GM23338 (cell line): ENCODE measurements around the gene LRP1B. TPM values are rescaled to one million over a fixed set of nuclear protein-coding genes. Genes with fewer than 3 reads are reported as not detected.

Experiments used
- ATAC-seq: fragments of 200-7000 bp; cut with Tn5 transposase; 3 replicates; pipeline ENCODE4 v1.9.1; 2020
- DNase-seq: peaks from one replicate; pipeline ENCODE4 v3.0.0-alpha.2; 2015; ENCODE audit warnings: low spot score
- H2AFZ ChIP-seq: fragments of 200-600 bp; sonication (generic); 2 replicates; pipeline ENCODE4 v1.8.0; 2016; ENCODE audit warnings: antibody characterized with exemption, mild to moderate bottlenecking, moderate library complexity
- H3F3A ChIP-seq: fragments of 200-600 bp; sonication (generic); replicated peaks from 2 replicates; pipeline ENCODE4 v1.8.0; 2017; ENCODE audit warnings: antibody characterized with exemption, mixed run types, low read depth
- H3K27ac ChIP-seq: fragments of 200-600 bp; sonication (generic); 2 replicates; pipeline ENCODE4 v1.6.1; 2016; ENCODE audit warnings: low read depth
- H3K27me3 ChIP-seq: fragments of 200-600 bp; sonication (generic); 2 replicates; pipeline ENCODE4 v1.8.0; 2016; ENCODE audit warnings: mild to moderate bottlenecking, mixed run types, moderate library complexity; ENCODE audit not compliant: insufficient read depth
- H3K36me3 ChIP-seq: fragments of 200-600 bp; sonication (generic); 2 replicates; pipeline ENCODE4 v1.8.0; 2016; ENCODE audit warnings: mild to moderate bottlenecking; ENCODE audit not compliant: insufficient read depth
- H3K4me1 ChIP-seq: fragments of 200-600 bp; sonication (generic); 2 replicates; pipeline ENCODE4 v1.8.0; 2016; ENCODE audit warnings: mild to moderate bottlenecking, moderate library complexity; ENCODE audit not compliant: insufficient read depth
- H3K4me2 ChIP-seq: fragments of 200-600 bp; sonication (generic); 2 replicates; pipeline ENCODE4 v1.7.1; 2017; ENCODE audit warnings: mixed run types
- H3K4me3 ChIP-seq: fragments of 200-600 bp; sonication (generic); 2 replicates; pipeline ENCODE4 v1.6.1; 2016; ENCODE audit warnings: mixed run types
- H3K79me2 ChIP-seq: fragments of 200-600 bp; sonication (generic); replicated peaks from 2 replicates; pipeline ENCODE4 v1.8.0; 2017; ENCODE audit warnings: mild to moderate bottlenecking; ENCODE audit not compliant: insufficient read depth
- H3K9me2 ChIP-seq: fragments of 200-600 bp; sonication (generic); 2 replicates; pipeline ENCODE4 v1.8.0; 2017; ENCODE audit not compliant: insufficient read depth
- H4K20me1 ChIP-seq: fragments of 200-600 bp; sonication (generic); replicated peaks from 2 replicates; pipeline ENCODE4 v1.8.0; 2017; ENCODE audit warnings: mild to moderate bottlenecking; ENCODE audit not compliant: insufficient read depth
- H3K27ac Mint-ChIP-seq: 2 replicates; pipeline ENCODE4 v1.8.0; 2020; ENCODE audit warnings: inconsistent platforms, mild to moderate bottlenecking, moderate library complexity, mixed read lengths
- H3K27me3 Mint-ChIP-seq: 3 replicates; pipeline ENCODE4 v1.8.0; 2022; ENCODE audit warnings: low read depth, mild to moderate bottlenecking, moderate library complexity, mixed read lengths, inconsistent platforms; ENCODE audit not compliant: insufficient read depth, poor library complexity
- H3K36me3 Mint-ChIP-seq: 3 replicates; pipeline ENCODE4 v1.8.0; 2021; ENCODE audit warnings: low read depth, mild to moderate bottlenecking, inconsistent platforms, moderate library complexity, mixed read lengths
- H3K4me1 Mint-ChIP-seq: 3 replicates; pipeline ENCODE4 v1.8.0; 2020; ENCODE audit warnings: mild to moderate bottlenecking, inconsistent platforms, mixed read lengths
- H3K4me3 Mint-ChIP-seq: 3 replicates; pipeline ENCODE4 v1.8.0; 2021; ENCODE audit warnings: moderate library complexity, mild to moderate bottlenecking, inconsistent platforms, mixed read lengths
- H3K9me3 Mint-ChIP-seq: 3 replicates; pipeline ENCODE4 v1.8.0; 2020; ENCODE audit warnings: moderate library complexity, mild to moderate bottlenecking, inconsistent platforms, mixed read lengths
- EZH2phosphoT487 ChIP-seq: fragments of 200-600 bp; sonication (generic); IDR thresholded peaks from one replicate; pipeline ENCODE4 v1.8.1; 2018; ENCODE audit warnings: antibody characterized with exemption; ENCODE audit not compliant: unreplicated experiment
- JUNB ChIP-seq: IDR thresholded peaks from one replicate; pipeline ENCODE4 v1.6.1; 2016; ENCODE audit warnings: antibody characterized with exemption; ENCODE audit not compliant: unreplicated experiment
- polyA plus RNA-seq: library from polyadenylated mRNA; unstranded; fragments of >200 nt; fragmentation: Nextera tagmentation; extraction: Ambion mirVana; gene quantifications from 2 replicates; pipeline ENCODE4 v1.2.1, GENCODE V29; 2016
- total RNA-seq: library from RNA; depleted of rRNA; stranded (reverse); fragments of >200 nt; shearing (Covaris generic); gene quantifications from 2 replicates; pipeline ENCODE4 v1.2.3, GENCODE V29; 2014
- TF ChIP-seq, protein P1 (sequence below): fragments of 250-450 bp; sonication (Bioruptor Pico); IDR thresholded peaks from 2 replicates; pipeline ENCODE4 v1.5.0; 2020; ENCODE audit warnings: mild to moderate bottlenecking, moderate library complexity
- TF ChIP-seq, protein P2 (sequence below): IDR thresholded peaks from one replicate; pipeline ENCODE4 v1.6.1; 2018; ENCODE audit warnings: antibody characterized with exemption; ENCODE audit not compliant: unreplicated experiment
- TF ChIP-seq, protein P3 (sequence below), 2 experiments: fragments of 200-600 bp in 1 of 2; sonication (generic) in 1 of 2; conservative IDR thresholded peaks; 2 replicates each; pipeline versions ENCODE4 v1.5.1 to v1.6.1; 2016 to 2017; ENCODE audit warnings: antibody characterized with exemption in 2 of 2, low read depth in 2 of 2, mild to moderate bottlenecking in 2 of 2, moderate library complexity in 1 of 2

Gene LRP1B
- total and polyA plus RNA-seq, 2 experiments from 2014 or later = 0.15 to 0.97 TPM

DNA sequence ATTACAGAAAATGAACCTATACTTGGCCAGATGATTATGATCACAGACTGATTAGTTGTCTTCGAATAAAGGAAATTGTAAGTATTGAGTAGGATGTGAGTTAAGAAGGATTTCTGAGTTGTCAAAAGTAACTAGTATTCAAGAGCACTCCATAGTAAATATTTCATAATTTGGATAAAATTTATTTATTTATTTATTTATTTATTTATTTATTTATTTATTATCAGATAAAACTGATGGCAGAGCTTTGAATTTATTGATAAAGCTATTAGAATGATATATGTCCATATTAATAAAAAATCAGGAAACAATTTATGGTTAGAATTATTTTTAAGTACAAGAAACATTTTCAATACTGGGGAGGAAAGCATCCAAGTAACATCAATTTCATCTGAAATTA is 1634.1 kb downstream of the LRP1B start (continued):
- TF ChIP-seq, protein P1, sequence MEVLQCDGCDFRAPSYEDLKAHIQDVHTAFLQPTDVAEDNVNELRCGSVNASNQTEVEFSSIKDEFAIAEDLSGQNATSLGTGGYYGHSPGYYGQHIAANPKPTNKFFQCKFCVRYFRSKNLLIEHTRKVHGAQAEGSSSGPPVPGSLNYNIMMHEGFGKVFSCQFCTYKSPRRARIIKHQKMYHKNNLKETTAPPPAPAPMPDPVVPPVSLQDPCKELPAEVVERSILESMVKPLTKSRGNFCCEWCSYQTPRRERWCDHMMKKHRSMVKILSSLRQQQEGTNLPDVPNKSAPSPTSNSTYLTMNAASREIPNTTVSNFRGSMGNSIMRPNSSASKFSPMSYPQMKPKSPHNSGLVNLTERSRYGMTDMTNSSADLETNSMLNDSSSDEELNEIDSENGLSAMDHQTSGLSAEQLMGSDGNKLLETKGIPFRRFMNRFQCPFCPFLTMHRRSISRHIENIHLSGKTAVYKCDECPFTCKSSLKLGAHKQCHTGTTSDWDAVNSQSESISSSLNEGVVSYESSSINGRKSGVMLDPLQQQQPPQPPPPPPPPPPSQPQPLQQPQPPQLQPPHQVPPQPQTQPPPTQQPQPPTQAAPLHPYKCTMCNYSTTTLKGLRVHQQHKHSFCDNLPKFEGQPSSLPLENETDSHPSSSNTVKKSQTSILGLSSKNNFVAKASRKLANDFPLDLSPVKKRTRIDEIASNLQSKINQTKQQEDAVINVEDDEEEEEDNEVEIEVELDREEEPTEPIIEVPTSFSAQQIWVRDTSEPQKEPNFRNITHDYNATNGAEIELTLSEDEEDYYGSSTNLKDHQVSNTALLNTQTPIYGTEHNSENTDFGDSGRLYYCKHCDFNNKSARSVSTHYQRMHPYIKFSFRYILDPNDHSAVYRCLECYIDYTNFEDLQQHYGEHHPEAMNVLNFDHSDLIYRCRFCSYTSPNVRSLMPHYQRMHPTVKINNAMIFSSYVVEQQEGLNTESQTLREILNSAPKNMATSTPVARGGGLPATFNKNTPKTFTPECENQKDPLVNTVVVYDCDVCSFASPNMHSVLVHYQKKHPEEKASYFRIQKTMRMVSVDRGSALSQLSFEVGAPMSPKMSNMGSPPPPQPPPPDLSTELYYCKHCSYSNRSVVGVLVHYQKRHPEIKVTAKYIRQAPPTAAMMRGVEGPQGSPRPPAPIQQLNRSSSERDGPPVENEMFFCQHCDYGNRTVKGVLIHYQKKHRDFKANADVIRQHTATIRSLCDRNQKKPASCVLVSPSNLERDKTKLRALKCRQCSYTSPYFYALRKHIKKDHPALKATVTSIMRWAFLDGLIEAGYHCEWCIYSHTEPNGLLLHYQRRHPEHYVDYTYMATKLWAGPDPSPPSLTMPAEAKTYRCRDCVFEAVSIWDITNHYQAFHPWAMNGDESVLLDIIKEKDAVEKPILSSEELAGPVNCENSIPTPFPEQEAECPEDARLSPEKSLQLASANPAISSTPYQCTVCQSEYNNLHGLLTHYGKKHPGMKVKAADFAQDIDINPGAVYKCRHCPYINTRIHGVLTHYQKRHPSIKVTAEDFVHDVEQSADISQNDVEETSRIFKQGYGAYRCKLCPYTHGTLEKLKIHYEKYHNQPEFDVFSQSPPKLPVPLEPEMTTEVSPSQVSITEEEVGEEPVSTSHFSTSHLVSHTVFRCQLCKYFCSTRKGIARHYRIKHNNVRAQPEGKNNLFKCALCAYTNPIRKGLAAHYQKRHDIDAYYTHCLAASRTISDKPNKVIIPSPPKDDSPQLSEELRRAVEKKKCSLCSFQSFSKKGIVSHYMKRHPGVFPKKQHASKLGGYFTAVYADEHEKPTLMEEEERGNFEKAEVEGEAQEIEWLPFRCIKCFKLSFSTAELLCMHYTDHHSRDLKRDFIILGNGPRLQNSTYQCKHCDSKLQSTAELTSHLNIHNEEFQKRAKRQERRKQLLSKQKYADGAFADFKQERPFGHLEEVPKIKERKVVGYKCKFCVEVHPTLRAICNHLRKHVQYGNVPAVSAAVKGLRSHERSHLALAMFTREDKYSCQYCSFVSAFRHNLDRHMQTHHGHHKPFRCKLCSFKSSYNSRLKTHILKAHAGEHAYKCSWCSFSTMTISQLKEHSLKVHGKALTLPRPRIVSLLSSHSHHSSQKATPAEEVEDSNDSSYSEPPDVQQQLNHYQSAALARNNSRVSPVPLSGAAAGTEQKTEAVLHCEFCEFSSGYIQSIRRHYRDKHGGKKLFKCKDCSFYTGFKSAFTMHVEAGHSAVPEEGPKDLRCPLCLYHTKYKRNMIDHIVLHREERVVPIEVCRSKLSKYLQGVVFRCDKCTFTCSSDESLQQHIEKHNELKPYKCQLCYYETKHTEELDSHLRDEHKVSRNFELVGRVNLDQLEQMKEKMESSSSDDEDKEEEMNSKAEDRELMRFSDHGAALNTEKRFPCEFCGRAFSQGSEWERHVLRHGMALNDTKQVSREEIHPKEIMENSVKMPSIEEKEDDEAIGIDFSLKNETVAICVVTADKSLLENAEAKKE (CRISPR knock-in tag) = no peak
- no peak for TF ChIP-seq JUNB
- TF ChIP-seq, protein P2, sequence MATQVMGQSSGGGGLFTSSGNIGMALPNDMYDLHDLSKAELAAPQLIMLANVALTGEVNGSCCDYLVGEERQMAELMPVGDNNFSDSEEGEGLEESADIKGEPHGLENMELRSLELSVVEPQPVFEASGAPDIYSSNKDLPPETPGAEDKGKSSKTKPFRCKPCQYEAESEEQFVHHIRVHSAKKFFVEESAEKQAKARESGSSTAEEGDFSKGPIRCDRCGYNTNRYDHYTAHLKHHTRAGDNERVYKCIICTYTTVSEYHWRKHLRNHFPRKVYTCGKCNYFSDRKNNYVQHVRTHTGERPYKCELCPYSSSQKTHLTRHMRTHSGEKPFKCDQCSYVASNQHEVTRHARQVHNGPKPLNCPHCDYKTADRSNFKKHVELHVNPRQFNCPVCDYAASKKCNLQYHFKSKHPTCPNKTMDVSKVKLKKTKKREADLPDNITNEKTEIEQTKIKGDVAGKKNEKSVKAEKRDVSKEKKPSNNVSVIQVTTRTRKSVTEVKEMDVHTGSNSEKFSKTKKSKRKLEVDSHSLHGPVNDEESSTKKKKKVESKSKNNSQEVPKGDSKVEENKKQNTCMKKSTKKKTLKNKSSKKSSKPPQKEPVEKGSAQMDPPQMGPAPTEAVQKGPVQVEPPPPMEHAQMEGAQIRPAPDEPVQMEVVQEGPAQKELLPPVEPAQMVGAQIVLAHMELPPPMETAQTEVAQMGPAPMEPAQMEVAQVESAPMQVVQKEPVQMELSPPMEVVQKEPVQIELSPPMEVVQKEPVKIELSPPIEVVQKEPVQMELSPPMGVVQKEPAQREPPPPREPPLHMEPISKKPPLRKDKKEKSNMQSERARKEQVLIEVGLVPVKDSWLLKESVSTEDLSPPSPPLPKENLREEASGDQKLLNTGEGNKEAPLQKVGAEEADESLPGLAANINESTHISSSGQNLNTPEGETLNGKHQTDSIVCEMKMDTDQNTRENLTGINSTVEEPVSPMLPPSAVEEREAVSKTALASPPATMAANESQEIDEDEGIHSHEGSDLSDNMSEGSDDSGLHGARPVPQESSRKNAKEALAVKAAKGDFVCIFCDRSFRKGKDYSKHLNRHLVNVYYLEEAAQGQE = no peak

DNA sequence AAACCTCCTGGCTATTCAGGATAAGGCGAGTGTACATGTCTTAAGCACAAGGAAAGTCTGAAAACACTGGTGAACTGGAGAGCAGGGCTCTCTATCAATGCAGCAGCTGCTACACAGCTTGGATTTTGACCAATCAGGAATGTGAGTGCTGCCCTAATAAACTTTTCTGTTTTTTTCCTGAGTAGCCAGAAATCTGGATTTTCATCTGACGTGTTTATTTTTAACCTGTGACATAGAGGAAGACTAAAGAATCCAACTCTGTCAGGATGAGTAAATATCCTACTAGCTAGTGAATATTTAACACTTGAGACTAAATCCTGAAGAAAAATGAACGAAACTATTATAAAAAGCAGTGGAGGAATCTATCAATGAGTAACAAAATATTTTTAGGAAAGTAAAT is 1638.9 kb downstream of the LRP1B start:
- Histone ChIP-seq H3K9me2 (no peaks in the 10 kb centered on the region), H3F3A (no peaks in the 10 kb centered on the region), H3K27me3 (no peaks in the 10 kb centered on the region), H3K4me3 (no peak overlapping the region), H4K20me1 (no peaks in the 10 kb centered on the region), H3K4me2 (no peak overlapping the region), H3K79me2 (no peaks in the 10 kb centered on the region), H3K4me1 (0 out of 2 replicates have a peak, but pooled peaks cover 6% of the 10 kb centered on the region), H2AFZ (no peak overlapping the region), H3K27ac (no peak overlapping the region), H3K36me3 (no peaks in the 10 kb centered on the region)
- no peak for DNase-seq
- H3K4me3 Mint-ChIP-seq = no peak overlapping the region
- no peaks in the 10 kb centered on the region for H3K36me3 Mint-ChIP-seq
- no peak overlapping the region for H3K27ac Mint-ChIP-seq
- no peak for ATAC-seq
- peaks cover 12% of the 10 kb centered on the region for H3K4me1 Mint-ChIP-seq
- no peaks in the 10 kb centered on the region for H3K9me3 Mint-ChIP-seq
- no peaks in the 10 kb centered on the region for H3K27me3 Mint-ChIP-seq
- TF ChIP-seq, protein P3, sequence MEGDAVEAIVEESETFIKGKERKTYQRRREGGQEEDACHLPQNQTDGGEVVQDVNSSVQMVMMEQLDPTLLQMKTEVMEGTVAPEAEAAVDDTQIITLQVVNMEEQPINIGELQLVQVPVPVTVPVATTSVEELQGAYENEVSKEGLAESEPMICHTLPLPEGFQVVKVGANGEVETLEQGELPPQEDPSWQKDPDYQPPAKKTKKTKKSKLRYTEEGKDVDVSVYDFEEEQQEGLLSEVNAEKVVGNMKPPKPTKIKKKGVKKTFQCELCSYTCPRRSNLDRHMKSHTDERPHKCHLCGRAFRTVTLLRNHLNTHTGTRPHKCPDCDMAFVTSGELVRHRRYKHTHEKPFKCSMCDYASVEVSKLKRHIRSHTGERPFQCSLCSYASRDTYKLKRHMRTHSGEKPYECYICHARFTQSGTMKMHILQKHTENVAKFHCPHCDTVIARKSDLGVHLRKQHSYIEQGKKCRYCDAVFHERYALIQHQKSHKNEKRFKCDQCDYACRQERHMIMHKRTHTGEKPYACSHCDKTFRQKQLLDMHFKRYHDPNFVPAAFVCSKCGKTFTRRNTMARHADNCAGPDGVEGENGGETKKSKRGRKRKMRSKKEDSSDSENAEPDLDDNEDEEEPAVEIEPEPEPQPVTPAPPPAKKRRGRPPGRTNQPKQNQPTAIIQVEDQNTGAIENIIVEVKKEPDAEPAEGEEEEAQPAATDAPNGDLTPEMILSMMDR (conservative IDR thresholded peaks at IDR 0.05; ENCODE audit: low read depth in 2 of 2) = no peak
- TF ChIP-seq EZH2phosphoT487 = no peak
